HG03064 (cell line): ENCODE data around the gene GASK1B.

Source experiments
- ATAC-seq: cut with Tn5 transposase; IDR thresholded peaks from one replicate; pipeline ENCODE4 v1.9.1; 2021; ENCODE audit warnings: low read depth; ENCODE audit not compliant: unreplicated experiment

The GASK1B gene

DNA sequence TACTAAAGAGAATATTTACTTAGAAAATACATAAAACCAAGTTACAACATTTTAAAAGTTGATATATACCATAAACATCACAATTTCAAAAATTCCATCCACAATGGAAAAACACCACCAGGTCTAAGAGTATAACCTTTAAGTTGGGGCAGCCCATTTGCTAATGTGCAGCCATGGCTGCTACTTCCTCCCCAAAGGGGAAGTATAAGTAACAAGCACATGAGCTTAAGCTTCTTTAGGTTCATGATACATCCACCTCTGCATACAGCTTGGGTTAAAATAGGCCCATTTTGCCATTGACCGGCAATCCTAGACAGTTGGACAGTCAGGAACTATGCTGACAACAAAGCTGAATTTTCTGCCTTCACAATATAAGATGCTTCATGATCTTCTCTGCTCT is 16.6 kb upstream of the GASK1B start:
- ATAC-seq, result no peak

DNA sequence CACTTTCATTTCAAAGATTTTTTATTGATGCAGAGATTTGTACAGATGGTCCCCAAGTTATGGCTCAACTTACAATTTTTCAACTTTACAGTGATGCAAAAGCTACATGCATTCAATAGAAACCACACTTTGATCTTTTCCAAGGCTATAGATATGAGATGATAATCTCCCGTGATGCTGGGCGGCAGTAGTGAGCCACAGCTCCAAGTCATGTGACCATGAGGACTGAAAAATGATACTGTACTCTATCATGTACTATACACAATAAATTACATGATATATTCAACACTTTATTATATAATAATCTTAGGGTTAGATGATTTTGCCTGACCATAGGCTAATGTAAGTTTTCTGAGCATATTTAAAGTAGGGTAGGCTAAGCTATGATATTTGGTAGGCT is 14.0 kb upstream of the GASK1B start:
- ATAC-seq, result no peak

DNA sequence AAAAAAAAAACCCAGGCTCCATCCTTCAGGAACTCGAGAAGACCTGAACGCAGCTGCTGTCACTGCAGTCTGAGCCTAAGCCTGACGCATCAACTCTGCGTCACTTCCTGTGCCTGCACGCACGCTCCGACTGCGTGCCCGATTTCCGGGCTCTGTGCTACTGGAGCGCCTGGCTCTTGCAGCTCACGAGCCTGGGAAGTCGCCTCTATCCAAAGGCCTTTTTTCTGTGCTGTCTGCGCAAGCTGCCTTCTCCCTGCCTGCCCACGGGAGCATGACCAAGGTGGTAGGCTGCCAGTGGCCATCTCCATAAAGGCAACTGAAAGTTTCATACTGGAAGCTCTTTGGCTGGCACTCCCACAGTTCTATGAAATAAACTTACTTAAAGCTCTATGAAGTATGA is 9.9 kb upstream of the GASK1B start:
- ATAC-seq, result no peak

DNA sequence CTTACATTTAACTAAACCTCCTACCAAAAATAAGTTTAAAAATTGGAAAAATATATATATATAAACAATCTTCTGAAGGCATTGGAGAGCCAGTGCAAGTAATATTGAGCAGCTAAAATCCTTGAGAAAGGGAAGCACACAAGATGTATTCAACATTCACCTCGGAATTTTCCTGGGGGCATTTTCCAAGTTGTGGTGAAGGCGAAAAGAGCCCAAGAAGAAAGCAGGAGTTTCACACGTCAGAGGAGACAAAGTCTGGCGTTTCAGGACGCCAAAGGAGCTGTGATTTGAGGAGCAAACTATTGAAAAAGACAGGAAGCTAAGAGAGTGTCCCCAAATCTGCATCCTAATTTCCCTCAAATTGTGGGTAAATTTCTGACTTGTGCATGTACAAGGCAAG is 9.1 kb upstream of the GASK1B start:
- no peak for ATAC-seq

DNA sequence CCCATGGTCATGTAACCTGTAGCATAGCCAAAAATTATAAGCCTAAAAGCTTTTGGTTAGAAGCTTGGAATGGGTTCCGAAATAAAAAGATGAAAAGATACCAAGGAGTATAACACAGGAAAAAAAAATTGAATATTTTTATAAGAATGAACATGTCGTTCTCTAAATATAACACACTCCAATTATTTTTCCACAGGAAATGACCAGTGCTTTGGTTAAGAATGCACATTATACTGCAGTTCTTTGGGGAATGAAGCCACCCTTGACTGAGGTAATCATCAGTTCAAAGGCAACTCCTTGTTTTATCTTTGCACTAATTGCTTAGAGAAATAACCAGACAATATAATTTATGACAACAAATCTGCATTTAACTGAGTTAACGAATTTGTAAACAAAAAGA is 6.6 kb upstream of the GASK1B start:
- no peak for ATAC-seq

DNA sequence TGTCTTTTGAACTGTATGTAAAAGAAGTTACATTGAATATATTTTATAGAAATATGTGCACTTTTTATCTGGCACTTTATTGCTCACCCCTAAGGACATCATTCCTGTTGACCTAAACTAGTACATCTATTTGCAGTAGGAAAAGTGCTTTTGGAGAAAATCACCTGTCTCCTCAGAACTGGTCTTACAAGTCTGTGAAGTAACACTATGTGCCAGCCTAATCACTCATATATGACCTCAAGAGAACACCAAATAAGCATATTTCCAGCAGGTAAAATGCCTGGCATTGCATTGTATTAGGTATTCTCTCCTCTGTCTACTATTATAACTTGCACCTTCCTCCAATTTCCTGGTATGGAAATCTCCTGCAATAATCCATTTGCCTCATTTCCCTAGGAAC is 4.0 kb upstream of the GASK1B start:
- ATAC-seq, result no peak

DNA sequence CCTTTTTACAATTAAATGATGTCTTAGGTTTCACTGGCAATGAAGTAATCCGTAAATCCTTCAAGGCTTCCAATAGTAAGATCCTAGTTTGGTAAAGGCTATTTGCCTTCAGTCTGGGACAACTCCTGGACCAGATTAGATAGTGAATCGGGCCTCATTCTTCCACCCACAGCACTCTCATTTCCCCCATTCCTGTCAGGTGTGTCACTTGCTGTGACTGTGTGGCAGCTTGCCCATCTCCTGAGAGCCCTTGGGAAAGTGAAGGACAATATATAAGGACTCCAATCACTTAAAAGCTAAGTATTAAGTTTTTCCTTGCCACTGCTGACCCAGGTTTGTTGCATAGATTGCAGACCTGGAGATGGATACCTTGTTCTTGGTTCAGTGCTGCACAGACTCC is 3.3 kb upstream of the GASK1B start:
- ATAC-seq, result no peak

DNA sequence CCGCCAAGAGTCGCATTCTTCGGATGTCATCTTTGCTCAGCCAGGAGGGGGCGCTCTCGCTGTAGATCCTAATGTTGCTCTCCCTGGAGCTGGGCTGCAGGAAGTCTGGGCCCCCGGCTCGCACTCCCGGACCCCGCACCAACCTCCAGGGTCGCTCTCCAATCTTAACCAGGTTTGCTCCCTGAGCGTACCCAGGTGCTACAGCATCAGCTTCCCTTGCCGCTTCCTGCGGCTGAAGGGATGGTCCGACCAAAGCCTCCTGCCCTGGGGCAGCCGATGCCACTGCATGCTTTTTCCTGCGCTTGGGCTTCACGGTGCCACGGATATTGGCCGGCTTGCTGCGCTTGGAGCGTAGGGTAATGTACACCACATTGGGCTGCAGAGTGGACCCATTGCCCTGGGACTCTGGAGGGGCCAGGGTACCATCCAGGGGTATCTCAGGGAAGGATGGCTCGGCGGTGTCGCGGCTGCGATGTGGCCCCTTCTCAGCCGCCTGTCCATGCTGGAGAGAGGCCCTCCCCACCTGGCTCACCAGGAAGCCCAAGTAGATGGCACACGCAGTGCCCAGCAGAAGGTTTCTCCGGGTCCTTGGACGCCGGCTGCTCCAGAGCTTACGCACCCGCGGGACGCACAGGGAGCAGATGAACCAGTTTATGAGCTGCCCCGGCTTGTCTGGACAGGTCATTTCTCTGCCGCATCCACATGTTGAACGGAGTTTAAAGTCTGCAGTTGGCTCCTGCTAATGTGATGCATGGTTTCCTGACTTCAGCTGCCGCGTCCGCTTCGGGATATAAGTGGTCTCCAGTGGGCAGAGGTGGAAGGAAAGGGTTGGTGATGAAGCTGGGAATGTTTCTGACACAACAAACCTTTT is 1.9 kb downstream of the GASK1B start:
- ATAC-seq, result no peak

DNA sequence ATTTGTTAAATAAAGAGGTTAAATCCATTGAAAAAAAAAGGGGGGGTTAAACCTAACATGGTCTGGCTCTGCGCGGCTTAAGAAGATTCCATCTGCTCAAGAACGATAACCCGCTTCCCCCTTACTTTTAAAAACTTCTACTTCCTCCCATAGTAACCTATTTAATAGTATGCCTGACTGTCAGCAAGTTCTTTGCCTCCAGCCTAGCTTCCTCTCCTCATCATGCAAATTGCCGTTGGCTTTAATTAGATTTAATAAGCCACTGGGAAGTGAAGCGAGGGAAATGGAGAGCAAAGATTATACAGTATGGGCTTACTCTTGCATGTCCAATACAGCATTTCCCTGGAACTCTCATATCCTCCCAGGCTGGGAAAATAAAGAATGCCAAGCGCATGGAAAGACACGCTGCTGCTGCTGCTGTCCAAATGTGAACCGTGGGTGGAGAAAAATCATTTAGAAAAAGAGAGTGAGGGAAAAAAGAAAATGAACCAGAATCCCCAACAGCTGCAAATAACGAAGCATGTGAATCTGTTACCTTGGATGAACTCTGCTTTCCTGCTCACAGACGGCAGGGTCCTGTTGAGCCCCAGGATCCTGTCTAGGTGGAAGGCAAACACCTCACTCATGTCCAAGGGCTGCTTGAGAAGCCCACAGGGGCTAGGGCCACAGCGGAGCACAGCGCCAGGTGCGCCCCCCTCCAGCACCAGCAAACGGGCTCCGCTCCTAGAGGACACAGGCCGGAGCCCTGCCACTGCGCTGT is 2.7 kb downstream of the GASK1B start:
- ATAC-seq, result no peak

DNA sequence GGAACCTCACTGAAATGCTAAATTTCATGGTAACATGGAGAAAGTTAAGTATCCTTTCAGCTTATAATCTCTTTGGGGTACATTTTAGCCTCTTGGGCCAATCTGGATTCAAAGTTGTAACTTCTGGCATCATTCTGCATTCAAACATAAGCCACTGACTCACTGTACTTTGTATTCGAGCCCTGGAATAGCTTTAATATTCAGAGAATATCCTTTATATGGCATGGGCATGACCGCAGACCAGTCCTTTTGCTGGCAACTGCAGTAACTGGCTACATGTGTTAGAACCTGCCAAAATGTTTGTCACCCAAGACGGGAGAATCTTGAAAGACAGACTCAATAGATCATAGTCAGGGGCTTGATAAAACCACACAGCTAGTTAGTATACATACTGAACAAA is 3.3 kb downstream of the GASK1B start:
- no peak for ATAC-seq

DNA sequence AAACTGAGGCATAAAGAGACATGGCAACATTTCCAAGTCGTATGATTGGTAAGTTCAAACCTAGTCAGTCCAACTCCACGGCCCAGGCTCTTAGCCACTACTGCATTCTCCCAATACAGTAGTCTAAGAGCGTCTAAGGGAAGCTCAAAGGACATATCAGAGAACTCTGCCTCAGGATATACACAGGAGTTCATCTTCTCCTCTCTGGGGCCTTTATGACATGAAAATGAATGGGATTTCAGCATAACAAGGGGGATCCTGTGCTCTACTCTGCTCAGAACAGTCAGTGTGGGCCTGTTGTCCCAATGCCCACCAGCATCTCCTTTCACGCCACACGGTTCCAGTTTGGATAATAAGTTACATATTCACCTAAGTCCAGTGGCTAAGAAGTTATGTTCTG is 4.2 kb downstream of the GASK1B start:
- ATAC-seq, result no peak

DNA sequence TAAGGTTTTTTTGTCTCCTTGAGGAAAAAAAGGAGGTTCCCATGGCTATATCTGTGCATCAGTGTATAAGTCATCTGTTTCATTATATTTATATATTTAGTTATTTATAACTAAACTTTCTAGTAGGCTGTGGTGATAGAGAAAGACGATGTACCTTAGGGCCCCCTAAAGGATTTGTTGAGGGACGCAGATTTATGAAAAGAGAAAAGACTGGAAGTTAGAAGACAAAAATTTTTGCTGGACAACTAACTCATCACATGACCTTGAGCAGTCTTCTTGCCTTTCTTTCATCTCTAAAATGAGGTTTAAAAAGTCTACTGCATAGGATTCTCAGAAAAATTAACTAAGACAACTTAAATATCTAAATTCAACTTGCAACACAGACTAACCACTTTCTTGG is 6.1 kb downstream of the GASK1B start:
- ATAC-seq, result no peak

DNA sequence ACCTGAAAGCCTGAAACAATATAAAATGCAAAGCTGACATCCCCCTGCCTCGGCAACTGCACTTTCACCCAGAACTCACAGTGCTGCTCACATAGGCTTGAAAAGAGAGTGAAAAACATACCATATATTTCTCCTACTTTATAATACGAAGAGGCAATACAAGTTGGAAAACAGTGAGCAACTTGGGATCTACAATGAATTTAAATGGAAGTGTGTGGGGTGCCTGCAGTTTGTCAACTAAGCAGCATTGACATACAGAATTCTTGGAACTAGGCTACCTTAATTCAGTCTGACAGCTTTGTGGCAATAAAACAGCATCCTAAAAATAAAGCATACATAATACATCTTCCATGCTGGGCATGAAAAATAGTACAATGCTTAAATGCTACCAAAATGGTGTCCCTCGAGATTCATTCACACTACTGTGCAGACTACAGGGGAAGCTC is 8.0 kb downstream of the GASK1B start:
- ATAC-seq, result no peak

DNA sequence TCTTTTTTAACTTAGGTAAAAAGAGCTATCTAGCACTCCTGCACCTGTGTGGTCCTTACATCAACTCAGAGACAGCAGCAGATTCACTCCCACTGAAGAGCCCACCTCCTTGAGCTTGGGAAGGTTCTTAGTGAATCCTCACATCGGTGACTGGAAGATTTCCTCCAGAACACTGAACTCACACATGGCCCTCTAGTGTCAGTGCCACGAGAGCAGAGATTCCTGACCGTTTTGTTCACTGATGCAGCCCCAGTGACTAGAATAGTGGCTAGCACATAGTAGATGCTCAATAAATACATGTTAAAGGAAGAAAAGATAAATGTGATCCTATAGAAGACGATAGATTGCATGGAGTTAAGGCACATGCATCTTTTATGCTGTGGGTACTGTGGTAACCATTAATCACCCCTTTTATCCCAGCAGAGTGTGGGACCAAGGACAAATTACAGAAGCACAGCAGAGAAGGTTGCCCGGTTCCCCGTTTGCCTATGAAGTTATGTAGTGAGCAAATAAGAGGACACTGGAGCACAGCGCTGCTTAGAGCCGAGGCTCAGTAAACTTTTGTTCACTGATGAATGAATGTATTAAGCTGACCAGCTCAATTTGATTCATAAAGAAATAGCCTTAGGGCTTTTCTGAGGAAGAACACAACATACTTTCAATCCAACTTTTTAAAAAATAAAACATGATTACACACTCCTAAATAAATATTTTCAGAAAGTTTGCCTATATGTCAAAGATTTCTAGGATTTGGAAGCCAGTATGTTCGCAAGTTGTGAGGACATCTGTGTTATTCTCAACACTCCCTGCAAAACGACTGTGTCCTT is 8.7 kb downstream of the GASK1B start:
- no peak for ATAC-seq

DNA sequence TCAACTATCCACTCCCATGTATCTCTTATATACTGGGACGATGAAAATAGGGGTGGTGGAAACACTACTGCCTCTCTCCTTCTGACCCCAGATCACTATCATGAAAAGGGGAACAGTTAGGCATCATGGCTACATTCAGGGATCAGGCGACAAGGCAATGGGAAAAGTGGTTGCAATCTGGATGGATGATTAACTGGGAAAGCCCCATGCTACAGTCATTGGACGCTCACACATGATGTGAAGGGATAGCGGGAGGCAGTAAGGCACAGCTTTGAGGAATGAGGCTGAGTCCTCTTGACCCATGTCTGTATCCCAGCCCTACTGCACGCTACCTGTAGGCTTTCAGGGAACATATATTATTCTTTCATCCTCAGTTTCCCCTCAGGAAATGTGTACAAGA is 10.2 kb downstream of the GASK1B start:
- no peak for ATAC-seq

DNA sequence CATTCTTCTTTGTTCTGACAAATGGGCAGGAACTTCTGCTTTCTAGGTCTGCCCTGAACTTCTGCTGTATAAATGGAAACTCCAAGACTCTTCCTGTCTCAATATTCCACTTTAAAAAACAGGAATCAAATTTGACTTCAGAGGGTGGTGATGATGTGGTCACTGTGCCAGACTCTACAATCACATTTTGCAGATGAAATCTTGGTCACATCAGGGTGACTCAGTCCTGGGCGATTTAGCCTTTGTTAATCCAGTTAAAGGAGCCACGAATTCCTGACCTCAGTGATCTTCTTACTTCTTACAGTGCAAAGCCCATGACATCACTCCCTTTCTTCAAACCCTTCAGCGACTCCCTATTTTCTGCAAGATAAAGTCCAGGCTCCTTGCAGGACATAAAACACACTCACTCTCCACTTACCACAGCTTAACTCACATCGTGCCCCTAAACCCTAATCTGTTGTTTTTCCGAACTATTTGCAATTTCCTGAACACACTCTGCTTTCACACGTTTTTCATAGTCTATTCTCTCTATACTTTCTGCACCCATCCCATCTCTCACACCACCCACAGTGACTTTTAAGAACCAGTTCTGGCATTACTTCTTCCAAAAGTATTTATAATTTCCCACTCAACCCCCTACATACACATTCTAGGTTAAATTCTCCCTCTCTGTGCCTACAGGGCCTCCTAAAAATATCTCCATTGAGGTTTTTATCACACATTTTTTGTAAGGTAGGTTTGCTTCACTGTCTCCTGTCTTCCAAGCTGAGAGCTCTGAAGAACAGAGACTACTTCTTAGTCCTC is 11.1 kb downstream of the GASK1B start:
- no peak for ATAC-seq

DNA sequence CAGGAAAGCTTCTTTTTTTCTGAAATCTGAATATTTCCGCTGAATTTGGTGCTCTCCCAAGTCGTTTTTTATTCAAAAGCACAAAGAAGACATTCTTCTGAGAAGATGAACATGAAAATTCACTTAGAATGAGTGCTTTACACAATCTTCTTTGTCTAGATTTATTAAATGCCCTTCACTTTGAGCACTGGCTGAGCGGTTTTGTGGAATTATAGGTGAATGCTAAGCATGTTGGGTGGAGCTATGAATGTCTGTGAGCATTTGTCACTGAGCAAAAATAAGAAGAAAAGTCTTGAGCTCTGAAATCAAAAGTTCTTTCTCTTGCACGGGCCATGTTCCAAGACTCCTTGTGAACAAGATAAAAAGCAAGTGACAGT is 13.1 kb downstream of the GASK1B start:
- ATAC-seq, result no peak

DNA sequence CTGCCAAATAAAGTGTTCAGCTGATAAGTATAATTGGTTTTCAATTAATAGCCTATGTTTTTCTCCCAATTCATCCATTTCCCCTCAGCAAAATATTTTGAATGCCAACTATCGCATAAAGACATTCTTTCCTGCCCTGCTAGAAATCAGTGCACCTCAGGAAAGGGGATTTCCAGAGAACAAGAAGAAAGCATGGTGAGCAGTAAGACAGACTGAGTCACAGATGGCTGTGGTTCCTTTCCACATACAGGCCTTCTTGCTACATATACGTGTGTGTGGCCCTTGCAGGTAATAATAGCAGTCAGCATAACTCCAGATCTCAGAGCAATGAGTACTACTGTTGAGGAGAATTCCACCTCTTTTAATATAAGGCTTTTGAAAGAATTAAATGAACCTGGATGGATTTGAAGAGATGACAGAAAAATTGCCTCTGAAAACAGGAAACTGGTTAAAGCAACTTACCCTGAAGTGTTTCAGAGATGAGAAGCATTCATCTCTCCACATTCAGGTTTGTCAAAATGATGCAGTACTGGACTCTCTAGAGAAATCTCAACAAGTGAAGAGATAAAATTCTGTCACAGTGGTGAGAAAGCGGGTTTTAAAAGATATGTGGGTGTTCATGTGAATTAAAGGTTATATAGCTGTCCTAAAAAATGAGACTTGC is 13.6 kb downstream of the GASK1B start:
- ATAC-seq, result no peak

DNA sequence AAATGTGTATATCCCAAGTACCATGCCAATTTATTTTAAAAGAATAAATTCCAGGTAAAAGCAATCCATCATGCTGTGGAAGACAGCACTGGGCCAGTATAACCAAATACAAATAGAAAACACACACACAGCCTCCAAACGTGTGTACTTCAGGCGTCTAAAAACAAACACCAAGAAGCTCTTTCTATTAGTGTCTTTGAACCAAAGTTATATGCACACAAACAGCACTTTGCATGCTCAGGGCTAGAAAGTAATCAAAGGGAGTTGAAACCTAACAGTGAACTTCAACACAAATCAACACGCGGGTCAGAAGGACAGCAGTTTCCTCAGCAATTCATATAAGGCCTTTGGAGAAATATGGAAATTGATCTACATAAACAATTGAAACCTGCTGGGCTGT is 15.4 kb downstream of the GASK1B start:
- ATAC-seq, result no peak
